Stimulated activated CD4-positive, alpha-beta T cell treated with anti-CD3 and anti-CD28 coated beads, Interleukin-1b, Interleukin-23, amount 100 ng/mL, for 1 hour (primary cell): ENCODE data around the gene LIMK1.
"Not testable (repeated sequence)": the region's sequence is repeated elsewhere in the genome, so short reads cannot be mapped to it uniquely, and the experiment has no call there.

Source experiments
- DNase-seq, 2 donors: peaks; one replicate each; pipeline ENCODE4 v3.0.0-alpha.2; 2020; ENCODE audit warnings: low read depth in 2 of 2

The LIMK1 gene

DNA sequence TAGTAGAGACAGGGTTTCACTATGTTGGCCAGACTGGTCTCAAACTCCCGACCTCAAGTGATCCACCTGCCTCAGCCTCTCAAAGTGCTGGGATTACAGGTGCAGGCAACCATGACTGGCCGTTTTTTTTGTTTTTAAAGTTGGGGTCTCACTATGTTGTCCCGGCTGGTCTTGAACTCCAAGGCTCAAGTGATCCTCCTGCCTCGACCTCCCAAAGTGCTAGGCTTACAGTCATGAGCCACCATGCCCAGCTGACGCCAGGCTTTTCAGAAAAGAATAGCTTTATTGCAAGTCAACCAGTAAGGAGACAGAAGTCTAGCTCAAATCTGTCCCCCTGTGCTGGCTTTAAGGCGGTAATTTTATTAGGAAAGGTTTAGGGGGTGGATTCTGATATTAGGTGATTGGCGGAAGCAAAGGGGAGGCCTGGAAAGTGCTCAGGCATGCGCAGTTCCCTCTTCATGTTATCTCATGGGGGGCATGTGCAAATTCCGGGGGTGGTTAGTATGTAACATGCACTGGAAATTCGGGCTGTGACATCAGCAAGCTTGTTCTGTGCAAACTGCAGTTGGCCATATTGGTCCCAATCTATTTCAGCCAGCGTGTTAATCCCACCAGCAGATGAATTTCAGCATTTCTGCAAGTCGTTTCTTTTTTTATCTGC is 42.7 kb downstream of the LIMK1 start:
- DNase-seq: no peak

DNA sequence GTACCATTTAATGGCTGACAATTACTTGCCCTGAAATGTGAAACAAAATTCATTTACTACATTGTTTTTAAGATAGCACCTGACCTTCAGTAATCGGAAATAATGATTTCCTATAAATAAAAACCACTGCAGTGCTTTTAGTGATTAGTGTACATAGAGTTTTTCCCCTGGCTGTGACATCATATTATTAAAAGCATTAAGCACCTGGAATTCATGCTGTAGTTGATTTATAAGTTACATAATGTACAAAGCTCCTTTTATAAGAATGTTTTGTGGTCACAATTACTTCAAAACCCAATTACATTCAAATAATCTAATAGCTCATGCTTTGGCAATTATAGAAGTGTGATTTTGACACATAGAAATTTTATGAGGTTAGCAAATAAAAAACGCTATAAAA is 46.3 kb downstream of the LIMK1 start:
- DNase-seq: no peak

DNA sequence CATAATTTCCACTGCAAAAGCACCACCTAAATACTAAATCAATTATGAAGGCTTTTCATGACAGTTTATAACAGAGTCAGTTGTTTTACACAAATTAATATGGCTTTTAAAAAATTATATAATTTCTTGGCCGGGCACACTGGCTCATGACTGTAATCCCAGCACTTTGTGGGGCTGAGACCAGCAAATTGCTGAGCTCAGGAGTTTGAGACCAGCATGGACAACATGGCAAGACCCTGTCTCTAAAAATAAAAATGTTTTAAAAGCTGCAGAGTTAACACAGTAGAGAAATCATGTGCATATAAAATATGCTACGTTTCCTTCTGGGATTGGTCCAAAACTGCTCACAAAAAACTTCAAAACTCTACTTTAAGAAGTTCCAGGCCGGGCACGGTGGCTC is 46.9 kb downstream of the LIMK1 start:
- DNase-seq: no peak

DNA sequence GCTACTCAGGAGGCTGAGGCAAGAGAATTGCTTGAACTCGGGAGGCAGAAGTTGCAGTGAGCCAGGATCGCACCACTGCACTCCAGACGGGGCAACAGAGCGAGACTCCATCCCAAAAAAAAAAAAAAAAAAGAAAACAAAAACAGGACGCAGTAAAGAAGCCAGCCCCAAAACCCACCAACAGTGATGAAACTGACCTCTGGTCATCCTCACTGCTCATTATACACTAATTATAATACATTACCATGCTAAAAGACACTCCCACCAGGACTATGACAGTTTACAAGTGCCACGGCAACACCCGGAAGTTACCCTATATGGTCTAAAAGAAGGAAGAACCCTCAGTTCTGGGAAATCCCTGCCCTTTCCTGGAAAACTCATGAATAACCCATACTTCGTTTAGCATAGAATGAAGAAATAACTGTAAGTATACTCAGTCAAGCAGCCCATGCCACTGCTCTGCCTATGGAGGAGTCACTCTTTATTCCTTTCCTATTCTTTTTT is 50.6 kb downstream of the LIMK1 start:
- no peak for DNase-seq

DNA sequence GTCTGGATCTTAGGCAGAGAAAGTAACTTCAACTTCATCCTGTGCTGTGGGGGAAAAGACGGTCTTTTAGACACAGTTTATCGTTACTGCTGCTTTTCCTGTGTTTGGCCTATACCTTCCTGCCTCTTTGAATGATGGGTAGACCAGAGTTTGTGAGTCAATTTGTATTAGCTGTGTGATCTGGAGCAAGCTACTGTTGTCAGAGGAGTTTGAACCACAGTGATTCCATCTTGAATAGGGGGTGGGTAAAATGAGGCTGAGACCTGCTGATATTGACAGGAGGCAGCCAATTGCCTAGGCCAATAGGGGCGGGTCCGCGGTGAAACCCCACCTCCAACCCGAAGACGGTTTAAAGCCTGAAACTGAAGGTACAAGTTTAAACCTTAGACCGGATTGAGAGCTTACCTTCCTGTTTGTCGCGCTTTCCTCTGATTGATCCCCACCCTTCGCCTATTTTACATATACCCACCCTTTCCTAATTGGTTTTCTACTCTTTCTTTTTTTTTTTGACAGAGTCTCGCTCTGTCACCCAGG is 54.8 kb downstream of the LIMK1 start:
- no peak for DNase-seq

- no peak for DNase-seq
These were observed 55.6 kb downstream of the LIMK1 start for GRCh38 chr7:74138945-74139843.

DNA sequence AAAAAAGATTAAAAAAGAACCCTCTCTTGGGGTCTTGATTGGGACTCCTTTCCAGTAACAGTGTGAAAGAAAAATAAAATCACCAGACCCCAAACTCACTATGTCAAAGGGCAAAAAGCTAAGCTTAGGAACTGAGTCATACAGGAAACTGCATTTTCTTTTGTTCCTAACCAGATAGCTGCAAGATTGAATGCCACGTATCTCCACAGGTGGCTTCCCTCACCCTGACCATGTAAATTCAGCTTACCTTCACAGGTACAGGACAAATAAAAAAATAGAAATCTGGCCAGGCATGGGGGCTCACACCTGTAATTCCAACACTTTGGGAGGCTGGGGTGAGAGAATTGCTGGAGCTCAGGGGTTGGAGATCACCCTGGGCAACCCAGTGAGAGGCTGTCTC is 58.1 kb downstream of the LIMK1 start:
- no peak for DNase-seq

- no peak for DNase-seq
These were observed 59.8 kb downstream of the LIMK1 start for GRCh38 chr7:74143383-74143782.

DNA sequence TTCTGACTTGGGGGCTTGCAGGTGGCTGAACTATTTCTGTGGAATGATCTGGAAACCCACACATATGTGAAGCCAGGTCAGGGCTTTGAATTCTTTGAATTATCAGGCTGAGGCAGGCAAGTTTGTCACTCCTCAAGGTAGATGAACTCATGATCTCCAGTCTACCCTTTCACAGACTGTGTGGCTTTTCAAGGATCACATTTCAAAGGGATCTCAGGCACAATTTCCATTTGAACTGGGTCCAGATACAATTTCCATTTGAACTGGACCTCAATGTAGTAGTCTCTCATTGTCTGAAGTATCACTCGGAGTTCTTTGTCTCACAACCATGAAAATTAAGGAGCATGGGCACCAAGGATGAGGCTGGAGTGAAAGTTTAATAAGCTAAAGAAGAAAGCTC is 64.9 kb downstream of the LIMK1 start:
- DNase-seq: no peak

GRCh38 chr7:74149071-74149470 is 65.5 kb downstream of the LIMK1 start:
- no peak for DNase-seq

GRCh38 chr7:74149603-74150002 is 66.0 kb downstream of the LIMK1 start:
- DNase-seq: no peak

DNA sequence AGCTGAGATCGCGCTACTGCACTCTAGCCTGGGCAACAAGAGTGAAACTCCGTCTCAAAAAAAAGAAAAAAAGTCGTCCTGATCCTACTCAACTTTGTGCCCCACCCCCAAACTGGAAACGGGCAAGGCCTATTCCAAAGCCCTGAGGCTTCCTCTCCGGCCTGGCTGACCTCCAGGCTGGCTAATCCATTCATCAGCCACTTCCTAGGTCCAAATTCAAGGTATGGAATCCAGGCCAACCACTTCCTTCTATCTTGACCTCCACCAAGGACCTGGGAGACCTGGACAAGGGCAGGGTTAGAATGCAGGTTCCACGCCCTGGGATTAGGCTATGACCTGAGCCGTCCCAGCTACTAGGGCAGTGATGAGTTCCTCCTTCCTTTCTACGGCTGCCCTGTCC is 70.1 kb downstream of the LIMK1 start:
- no peak for DNase-seq

DNA sequence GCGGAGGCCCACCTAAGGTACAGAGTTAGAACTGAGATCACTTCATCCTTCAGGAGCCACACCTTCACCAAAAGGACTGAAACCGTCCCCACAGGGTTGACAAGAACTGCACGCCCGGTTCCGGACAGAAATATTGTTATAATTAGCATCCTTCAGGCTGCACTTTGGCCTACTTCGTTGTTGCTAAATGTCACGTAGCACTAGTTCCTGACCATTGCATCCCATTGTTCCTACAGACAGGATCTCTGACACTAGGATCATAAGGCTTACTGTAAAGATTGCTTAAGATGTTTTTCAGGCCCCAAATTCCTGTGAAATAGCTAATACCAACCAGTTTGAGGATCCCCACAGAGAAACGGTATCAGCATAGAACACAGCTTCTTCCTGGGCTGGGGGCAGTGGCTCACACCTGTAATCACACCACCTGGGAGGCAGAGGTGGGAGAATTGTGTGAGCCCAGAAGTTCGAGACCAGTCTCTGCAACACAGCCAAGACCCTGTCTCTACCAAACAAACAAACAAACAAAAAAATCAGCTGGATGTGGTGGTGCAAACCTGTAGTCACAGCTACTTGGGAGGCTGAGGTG is 72.3 kb downstream of the LIMK1 start:
- no peak for DNase-seq

GRCh38 chr7:74157605-74158004 is 74.0 kb downstream of the LIMK1 start:
- DNase-seq: no peak

GRCh38 chr7:74164985-74165456 is 81.4 kb downstream of the LIMK1 start:
- no peak for DNase-seq

- no peak for DNase-seq
These were observed 82.4 kb downstream of the LIMK1 start for GRCh38 chr7:74165867-74166593.

- DNase-seq: not testable (repeated sequence)
These were observed 83.7 kb downstream of the LIMK1 start for GRCh38 chr7:74167324-74167723.
